DMS 273 (cell line): ENCODE measurements around the gene MOCOS.
"Not testable (repeated sequence)": the region's sequence is repeated elsewhere in the genome, so short reads cannot be mapped to it uniquely, and the experiment has no call there.

Experiments
- DNase-seq: peaks from one replicate; lab custom pipeline; 2025; ENCODE audit not compliant: unreplicated experiment; lab: John Stamatoyannopoulos, UW

The MOCOS gene

GRCh38 chr18:36187193-36187825 is at the start of gene MOCOS:
Gene MOCOS (plus strand): TSS chr18:36187497. CDS start chr18:36187540, 43 bp downstream.
- DNase-seq, result peak; percentile 77

- DNase-seq, result peak; percentile 7
These were observed 48.1 kb upstream of the MOCOS start for GRCh38 chr18:36139245-36139644.

GRCh38 chr18:36141576-36141975 is 45.7 kb upstream of the MOCOS start:
- no peak for DNase-seq

- no peak for DNase-seq
These were observed 44.5 kb upstream of the MOCOS start for GRCh38 chr18:36142751-36143150.

GRCh38 chr18:36143391-36143790 is 43.9 kb upstream of the MOCOS start:
- no peak for DNase-seq

GRCh38 chr18:36149514-36150289 is 37.6 kb upstream of the MOCOS start:
- no peak for DNase-seq

GRCh38 chr18:36152781-36153180 is 34.5 kb upstream of the MOCOS start:
- DNase-seq, result no peak

GRCh38 chr18:36153203-36153602 is 34.1 kb upstream of the MOCOS start:
- DNase-seq, result no peak

- no peak for DNase-seq
These were observed 33.5 kb upstream of the MOCOS start for GRCh38 chr18:36153771-36154170.

- no peak for DNase-seq
These were observed 31.2 kb upstream of the MOCOS start for GRCh38 chr18:36155851-36156757.

- DNase-seq, result no peak
These were observed 29.9 kb upstream of the MOCOS start for GRCh38 chr18:36157441-36157840.

GRCh38 chr18:36158266-36158867 is 28.9 kb upstream of the MOCOS start:
- DNase-seq, result no peak

- DNase-seq, result no peak
These were observed 26.3 kb upstream of the MOCOS start for GRCh38 chr18:36160959-36161371.

- DNase-seq, result no peak
These were observed 24.3 kb upstream of the MOCOS start for GRCh38 chr18:36162981-36163380.

- DNase-seq, result no peak
These were observed 19.5 kb upstream of the MOCOS start for GRCh38 chr18:36167692-36168218.

GRCh38 chr18:36168296-36168695 is 19.0 kb upstream of the MOCOS start:
- not testable (repeated sequence) for DNase-seq

- no peak for DNase-seq
These were observed 17.4 kb upstream of the MOCOS start for GRCh38 chr18:36169938-36170337.

- peak; percentile 20 for DNase-seq
These were observed 11.8 kb upstream of the MOCOS start for GRCh38 chr18:36175481-36175880.

GRCh38 chr18:36176177-36176584 is 11.1 kb upstream of the MOCOS start:
- DNase-seq, result no peak

GRCh38 chr18:36176711-36177110 is 10.6 kb upstream of the MOCOS start:
- DNase-seq, result no peak

- DNase-seq, result no peak
These were observed 9.4 kb upstream of the MOCOS start for GRCh38 chr18:36177913-36178312.
